PC-3 (cell line): ENCODE measurements around the gene NSMF. TPM values are rescaled to one million over a fixed set of nuclear protein-coding genes. Genes with fewer than 3 reads are reported as not detected.

Source experiments
- ATAC-seq: fragments of 200-7000 bp; cut with Tn5 transposase; 2 replicates; pipeline ENCODE4 v1.9.1; 2020; ENCODE audit warnings: mild to moderate bottlenecking, moderate library complexity
- BruUV-seq: library from RNA; stranded (reverse); fragments of 400-500 nt; replicated peaks from 2 replicates; lab custom pipeline; 2021; lab: Mats Ljungman, UMichigan
- CTCF ChIA-PET: fragments of 300-600 bp; sonication (Branson Sonifier 250); formaldehyde crosslinking; loops from one replicate; lab custom pipeline; 2022; ENCODE audit warnings: antibody characterized with exemption; lab: Charles Lee
- POLR2A ChIA-PET: fragments of 300-600 bp; sonication (Branson Sonifier 250); formaldehyde crosslinking; loops from one replicate; lab custom pipeline; 2022; ENCODE audit warnings: antibody characterized with exemption; ENCODE audit not compliant: unreplicated experiment; lab: Charles Lee
- DNase-seq: peaks from one replicate; pipeline ENCODE4 v3.0.0-alpha.2; 2015
- H2AFZ ChIP-seq: fragments of 300-600 bp; sonication (generic); 2 replicates; pipeline ENCODE4 v1.6.0; 2016; ENCODE audit warnings: antibody characterized with exemption, low read length
- H3F3A ChIP-seq: fragments of 300-600 bp; sonication (generic); one replicate; pipeline ENCODE4 v1.6.0; 2017; ENCODE audit warnings: antibody characterized with exemption, low read length, control low read depth, mild to moderate bottlenecking; ENCODE audit not compliant: unreplicated experiment
- H3K27ac ChIP-seq: fragments of 300-600 bp; sonication (generic); 2 replicates; pipeline ENCODE4 v1.5.1; 2016; ENCODE audit warnings: mild to moderate bottlenecking, low read length
- H3K27me3 ChIP-seq: fragments of 300-600 bp; sonication (generic); 2 replicates; pipeline ENCODE4 v1.6.1; 2016; ENCODE audit warnings: low read length, mixed read lengths
- H3K36me3 ChIP-seq: fragments of 300-600 bp; sonication (generic); 2 replicates; pipeline ENCODE4 v1.6.1; 2016; ENCODE audit warnings: low read depth, mixed run types, low read length, mixed read lengths
- H3K4me1 ChIP-seq: fragments of 300-600 bp; sonication (generic); 2 replicates; pipeline ENCODE4 v1.5.1; 2016; ENCODE audit warnings: low read length; ENCODE audit not compliant: insufficient read depth
- H3K4me2 ChIP-seq: fragments of 300-600 bp; sonication (generic); 2 replicates; pipeline ENCODE4 v1.6.0; 2016; ENCODE audit warnings: low read length
- H3K4me3 ChIP-seq: fragments of 300-600 bp; sonication (generic); 2 replicates; pipeline ENCODE4 v1.5.1; 2016; ENCODE audit warnings: mild to moderate bottlenecking, low read length, mixed read lengths
- H3K79me2 ChIP-seq: fragments of 300-600 bp; sonication (generic); 2 replicates; pipeline ENCODE4 v1.6.1; 2017; ENCODE audit warnings: low read length, mixed read lengths
- H3K9ac ChIP-seq: fragments of 300-600 bp; sonication (generic); 2 replicates; pipeline ENCODE4 v1.6.0; 2016; ENCODE audit warnings: mild to moderate bottlenecking, low read length
- H3K9me2 ChIP-seq: fragments of 300-600 bp; sonication (generic); replicated peaks from 2 replicates; pipeline ENCODE4 v1.6.1; 2016; ENCODE audit warnings: mixed run types, low read length, mixed read lengths
- H3K9me3 ChIP-seq: fragments of 300-600 bp; sonication (generic); 2 replicates; pipeline ENCODE4 v1.6.1; 2016; ENCODE audit warnings: low read length, mixed read lengths
- H4K20me1 ChIP-seq: fragments of 300-600 bp; sonication (generic); 2 replicates; pipeline ENCODE4 v1.6.1; 2016; ENCODE audit warnings: low read length, mixed read lengths
- CTCF ChIP-seq: fragments of 300-600 bp; sonication (generic); conservative IDR thresholded peaks from 2 replicates; pipeline ENCODE4 v1.5.1; 2017; ENCODE audit warnings: antibody characterized with exemption, low read depth, mild to moderate bottlenecking, low read length
- EZH2 ChIP-seq: fragments of 300-600 bp; sonication (generic); IDR thresholded peaks from one replicate; pipeline ENCODE4 v1.6.1; 2017; ENCODE audit warnings: antibody characterized with exemption, mild to moderate bottlenecking, low read length; ENCODE audit not compliant: unreplicated experiment
- EZH2phosphoT487 ChIP-seq: fragments of 300-600 bp; sonication (generic); IDR thresholded peaks from 2 replicates; pipeline ENCODE4 v1.6.1; 2018; ENCODE audit warnings: mild to moderate bottlenecking, antibody characterized with exemption, low read length, borderline replicate concordance
- intact Hi-C: fragments of 100-400 bp; cut with micrococcal nuclease; formaldehyde crosslinking; loops from 2 replicates; pipeline ENCODE4 v1.9.0; 2023
- total RNA-seq: library from RNA; depleted of rRNA; stranded (reverse); fragments of >200 nt; gene quantifications from 2 replicates; pipeline ENCODE4 v1.2.3, GENCODE V29; 2014

Gene NSMF
- total RNA-seq, 1 experiment from 2014 or later, result 30.8 TPM

GRCh38 chr9:137428841-137429545 is 30.1 kb downstream of the NSMF start:
- Histone ChIP-seq H2AFZ (no peak overlapping the region), H4K20me1 (no peaks in the 10 kb centered on the region), H3K27ac (no peak overlapping the region), H3F3A (no peaks in the 10 kb centered on the region), H3K9ac (no peak overlapping the region), H3K4me1 (0 out of 2 replicates have a peak, but pooled peaks cover 2% of the 10 kb centered on the region), H3K4me2 (no peak overlapping the region), H3K4me3 (no peak overlapping the region), H3K27me3 (no peaks in the 10 kb centered on the region), H3K9me3 (no peaks in the 10 kb centered on the region), H3K79me2 (no peaks in the 10 kb centered on the region), H3K36me3 (no peaks in the 10 kb centered on the region), H3K9me2 (no peaks in the 10 kb centered on the region)
- ChIA-PET CTCF (no interaction called here), POLR2A (no interaction called here)
- intact Hi-C loops, result no loop called here
- DNase-seq (no peak), ATAC-seq (no peak)
- TF ChIP-seq CTCF, result no peak
- TF ChIP-seq EZH2, result no peak
- no peak for TF ChIP-seq EZH2phosphoT487
- BruUV-seq, result no TSS peak

- Histone ChIP-seq H3K9ac (no peak overlapping the region), H3K27ac (no peak overlapping the region), H3K4me3 (no peak overlapping the region), H4K20me1 (no peaks in the 10 kb centered on the region), H3K4me2 (no peak overlapping the region), H3K9me3 (no peaks in the 10 kb centered on the region), H3K79me2 (no peaks in the 10 kb centered on the region), H3K27me3 (no peaks in the 10 kb centered on the region), H2AFZ (no peak overlapping the region), H3F3A (no peaks in the 10 kb centered on the region), H3K9me2 (no peaks in the 10 kb centered on the region), H3K4me1 (0 out of 2 replicates have a peak, but pooled peaks cover 2% of the 10 kb centered on the region), H3K36me3 (no peaks in the 10 kb centered on the region)
- POLR2A ChIA-PET, result no interaction called here
- ATAC-seq, result no peak
- no peak for TF ChIP-seq EZH2phosphoT487
- no peak for TF ChIP-seq CTCF
- intact Hi-C loops, result no loop called here
- DNase-seq, result no peak
- CTCF ChIA-PET, result no interaction called here
- BruUV-seq, result no TSS peak
Observed at GRCh38 chr9:137428311-137428630, 30.9 kb downstream of the NSMF start.

- ATAC-seq, result no peak
- Histone ChIP-seq H4K20me1 (no peaks in the 10 kb centered on the region), H3K4me1 (0 out of 2 replicates have a peak, but pooled peaks cover 2% of the 10 kb centered on the region), H3K36me3 (no peaks in the 10 kb centered on the region), H3K4me3 (no peak overlapping the region), H2AFZ (no peak overlapping the region), H3F3A (no peaks in the 10 kb centered on the region), H3K27me3 (no peaks in the 10 kb centered on the region), H3K4me2 (no peak overlapping the region), H3K9me2 (no peaks in the 10 kb centered on the region), H3K9ac (no peak overlapping the region), H3K9me3 (no peaks in the 10 kb centered on the region), H3K27ac (no peak overlapping the region), H3K79me2 (no peaks in the 10 kb centered on the region)
- CTCF ChIA-PET, result no interaction called here
- BruUV-seq, result no TSS peak
- POLR2A ChIA-PET, result no interaction called here
- intact Hi-C loops, result no loop called here
- no peak for DNase-seq
- TF ChIP-seq EZH2phosphoT487, result no peak
- TF ChIP-seq EZH2, result no peak
- TF ChIP-seq CTCF, result no peak
Observed at GRCh38 chr9:137427454-137428310, 31.5 kb downstream of the NSMF start.
